ENCODE data around the gene CA9.
"Not testable (repeated sequence)": the region's sequence is repeated elsewhere in the genome, so short reads cannot be mapped to it uniquely, and the experiment has no call there.

CA9 gene

GRCh38 chr9:35673132-35674024 is at the start of gene CA9:
TSS of gene CA9 (plus strand) at chr9:35673928. CDS start at chr9:35673960, 32 bp downstream.
- peak; percentile 71 for DNase-seq

DNA sequence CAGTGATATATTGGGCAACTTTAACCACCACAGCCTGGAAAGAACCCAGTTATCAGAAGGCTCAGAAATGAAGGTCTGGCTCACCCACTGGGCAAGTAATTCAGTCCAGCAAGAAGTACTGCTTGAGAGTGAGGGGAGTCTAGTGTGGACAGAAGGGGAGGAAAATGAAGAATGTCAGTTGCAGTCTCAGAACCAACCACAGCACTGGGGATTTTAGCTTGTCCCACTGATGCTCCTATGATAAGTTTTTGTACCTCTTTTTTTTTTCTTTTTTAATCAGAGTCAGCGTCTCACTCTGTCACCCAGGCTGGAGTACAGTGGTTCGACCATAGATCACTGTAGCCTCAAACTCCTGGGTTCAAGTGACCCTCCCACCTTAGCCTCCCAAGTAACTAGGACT is 46.2 kb upstream of the CA9 start:
- DNase-seq: no peak

DNA sequence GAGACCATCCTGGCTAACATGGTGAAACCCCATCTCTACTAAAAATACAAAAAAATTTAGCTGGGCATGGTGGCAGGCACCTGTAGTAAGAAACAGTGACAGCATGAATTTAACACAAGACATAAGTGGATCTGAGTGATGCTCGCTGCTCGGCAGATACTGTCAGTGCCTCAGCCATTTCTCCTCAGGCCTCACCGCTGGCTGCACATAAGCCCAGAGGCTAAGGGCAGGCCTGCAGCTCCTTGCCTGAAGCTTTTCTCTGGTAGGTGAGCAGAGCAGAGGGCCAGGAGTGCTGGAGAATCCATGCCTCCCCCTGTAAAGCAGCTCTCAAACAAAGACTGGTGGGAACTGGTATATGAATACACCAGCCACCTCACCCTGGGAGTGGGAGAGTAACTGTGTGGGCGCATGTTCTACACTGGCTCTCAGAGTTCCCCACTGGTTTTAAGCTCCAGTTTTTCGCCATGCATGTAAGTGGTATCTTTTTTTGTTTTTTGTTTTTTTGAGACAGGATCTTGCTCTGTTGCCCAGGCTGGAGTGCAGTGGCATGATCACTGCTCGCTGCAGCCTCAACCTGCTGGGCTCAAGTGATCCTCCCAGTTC is 45.2 kb upstream of the CA9 start:
- no peak for DNase-seq

DNA sequence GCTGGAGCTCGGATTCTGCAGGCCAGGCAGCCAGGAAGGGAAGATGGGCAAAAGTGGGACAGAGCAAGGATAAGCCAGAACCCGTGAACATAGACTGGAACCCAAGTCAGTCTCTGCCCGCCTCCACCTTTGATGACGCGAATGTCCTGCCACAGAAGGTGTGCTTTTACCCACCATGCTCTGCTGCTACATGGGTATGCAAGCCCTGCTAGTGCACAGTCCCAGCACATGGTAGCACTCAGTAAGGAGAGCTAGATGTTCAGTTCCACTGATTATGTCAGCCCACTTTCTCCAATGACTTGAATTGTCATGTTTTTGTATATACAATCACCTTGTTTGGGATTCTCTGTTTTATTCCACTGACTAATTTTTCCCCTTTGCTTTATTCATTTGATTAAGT is 44.1 kb upstream of the CA9 start:
- DNase-seq: no peak

DNA sequence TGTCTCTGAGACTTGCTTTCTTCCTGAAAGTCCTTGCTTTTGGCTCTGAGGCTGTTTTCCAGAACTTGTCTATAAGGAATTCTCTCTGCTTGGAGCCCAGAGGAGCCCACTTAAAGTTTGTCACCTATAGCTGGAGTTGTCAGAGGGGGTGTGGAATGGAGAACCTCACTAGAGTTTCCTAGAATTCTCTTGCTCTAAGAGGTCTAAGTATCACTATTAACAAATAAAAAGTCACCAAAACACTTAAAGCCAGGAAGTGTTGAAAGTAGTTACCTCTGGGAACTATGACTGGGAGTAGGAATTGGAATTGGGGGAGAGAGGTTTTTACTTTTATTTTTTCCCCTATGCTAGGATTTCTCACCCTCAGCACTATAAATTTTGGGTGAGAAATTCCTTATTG is 38.0 kb upstream of the CA9 start:
- DNase-seq: no peak

DNA sequence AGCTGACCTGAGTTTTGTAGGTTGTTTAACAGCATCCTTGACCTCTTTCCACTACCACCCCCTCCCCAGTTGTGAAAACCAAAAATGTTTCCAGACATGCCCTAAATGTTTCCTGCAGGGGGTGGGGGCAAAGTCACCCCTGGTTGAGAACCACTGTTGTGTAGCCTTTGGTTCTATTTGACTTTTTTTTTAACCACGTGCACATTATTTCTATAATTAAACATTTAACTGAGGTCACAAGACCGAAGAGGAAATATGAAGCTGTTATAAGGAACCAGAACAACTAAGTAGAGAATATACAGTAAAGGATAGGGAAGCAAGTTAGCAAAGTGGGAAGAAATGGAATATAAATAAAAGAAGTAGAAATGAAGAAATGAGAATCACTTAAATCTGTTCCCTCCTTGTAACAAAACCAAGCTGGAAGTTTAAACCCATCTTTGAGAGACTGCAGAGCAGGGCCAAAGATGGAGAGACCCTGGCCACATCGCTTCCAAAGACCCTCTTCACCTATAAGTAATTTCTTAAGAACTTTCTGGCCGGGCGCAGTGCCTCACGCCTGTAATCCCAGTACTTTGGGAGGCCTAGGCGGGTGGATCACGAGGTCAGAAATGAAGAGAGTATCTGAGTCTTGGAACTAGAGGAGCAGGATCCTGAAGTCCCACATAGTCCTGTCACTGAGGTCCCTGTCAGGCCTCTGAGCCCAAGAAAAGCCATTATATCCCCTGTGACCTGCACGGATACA is 37.4 kb upstream of the CA9 start:
- DNase-seq: no peak

DNA sequence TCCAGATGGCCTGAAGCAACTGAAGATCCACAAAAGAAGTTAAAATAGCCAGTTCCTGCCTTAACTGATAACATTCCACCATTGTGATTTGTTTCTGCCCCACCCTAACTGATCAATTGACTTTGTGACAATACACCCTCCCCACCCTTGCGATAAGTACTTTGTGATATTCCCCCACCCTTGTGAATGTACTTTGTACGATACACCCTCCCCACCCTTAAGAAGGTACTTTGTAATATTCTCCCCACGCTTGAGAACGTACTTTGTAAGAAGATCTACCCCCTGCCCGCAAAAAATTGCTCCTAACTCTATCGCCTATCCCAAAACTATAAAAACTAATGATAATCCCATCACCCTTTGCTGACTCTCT is 36.9 kb upstream of the CA9 start:
- not testable (repeated sequence) for DNase-seq

DNA sequence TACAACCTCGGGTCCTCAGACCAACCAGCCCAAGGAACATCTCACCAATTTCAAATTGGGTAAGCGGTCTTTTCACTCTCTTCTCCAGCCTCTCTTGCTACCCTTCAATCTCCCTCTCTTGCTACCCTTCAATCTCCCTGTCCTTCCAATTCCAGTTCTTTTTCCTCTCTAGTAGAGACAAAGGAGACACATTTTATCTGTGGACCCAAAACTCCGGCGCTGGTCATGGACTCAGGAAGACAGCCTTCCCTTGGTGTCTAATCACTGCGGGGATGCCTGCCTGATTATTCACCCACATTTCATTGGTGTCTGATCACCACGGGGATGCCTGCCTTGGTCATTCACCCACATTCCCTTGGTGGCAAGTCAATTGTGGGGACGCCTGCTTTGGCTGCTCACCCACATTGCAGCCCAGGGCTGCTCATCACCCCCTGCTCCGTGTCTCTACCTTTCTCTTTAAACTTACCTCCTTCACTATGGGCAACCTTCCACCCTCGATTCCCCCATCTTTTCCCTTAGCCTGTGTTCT is 36.2 kb upstream of the CA9 start:
- DNase-seq: not testable (repeated sequence)

DNA sequence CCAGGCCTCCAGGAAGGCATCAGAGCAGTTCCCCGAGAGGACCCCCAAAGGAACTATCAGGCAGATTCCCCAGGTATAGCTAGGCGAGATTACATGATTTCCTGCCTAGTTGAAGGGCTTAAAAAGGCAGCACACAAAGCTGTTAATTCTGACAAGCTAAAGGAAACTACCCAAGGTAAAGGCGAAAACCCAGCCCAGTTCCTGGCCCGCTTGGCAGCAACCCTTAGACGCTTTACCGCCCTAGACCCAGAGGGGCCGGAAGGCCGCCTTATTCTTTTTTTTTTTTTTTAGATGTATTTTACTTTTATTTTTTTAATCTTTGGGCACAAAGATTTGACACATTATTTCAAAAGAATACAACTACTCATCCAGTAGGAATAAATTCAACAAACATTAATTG is 35.0 kb upstream of the CA9 start:
- DNase-seq: not testable (repeated sequence)

DNA sequence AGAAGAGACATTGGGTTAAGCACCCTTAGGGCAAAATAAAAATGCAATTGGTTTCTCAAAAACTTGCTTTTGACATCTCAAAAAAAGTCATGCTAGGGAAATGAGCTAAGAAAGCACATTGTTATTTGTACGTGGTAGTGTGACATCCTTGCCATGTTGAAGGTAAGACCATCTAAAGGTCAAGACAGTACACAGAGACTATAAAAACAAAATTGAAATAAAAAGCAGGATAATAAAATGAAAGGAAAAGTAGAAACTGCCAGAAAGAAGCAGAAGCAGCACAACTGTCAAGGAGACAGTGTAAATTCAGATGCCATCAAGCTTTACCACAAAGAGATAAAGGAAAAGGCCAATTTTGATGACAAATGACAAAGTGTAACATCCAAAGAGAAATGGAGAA is 34.5 kb upstream of the CA9 start:
- DNase-seq: not testable (repeated sequence)

DNA sequence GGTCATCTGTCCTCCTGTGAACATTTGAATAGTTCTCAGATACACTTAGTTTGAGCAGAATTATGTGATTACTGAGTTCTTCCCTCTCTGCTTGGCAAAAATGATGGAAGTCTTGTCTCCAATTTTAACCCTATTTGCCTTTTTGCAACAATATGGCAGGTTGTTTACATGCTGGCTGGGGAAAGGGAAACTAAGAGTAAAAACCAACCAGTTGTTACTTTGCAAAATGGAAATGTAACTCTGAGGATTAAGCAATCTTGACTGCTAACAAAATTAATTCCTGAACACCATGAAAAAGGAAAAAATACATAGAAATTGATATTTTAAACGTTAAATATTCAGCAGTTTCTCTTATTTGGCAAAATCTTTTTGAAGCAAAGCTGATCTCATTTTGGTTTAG is 34.1 kb upstream of the CA9 start:
- no peak for DNase-seq

- not testable (repeated sequence) for DNase-seq
These were observed 33.3 kb upstream of the CA9 start for GRCh38 chr9:35640431-35640830.

DNA sequence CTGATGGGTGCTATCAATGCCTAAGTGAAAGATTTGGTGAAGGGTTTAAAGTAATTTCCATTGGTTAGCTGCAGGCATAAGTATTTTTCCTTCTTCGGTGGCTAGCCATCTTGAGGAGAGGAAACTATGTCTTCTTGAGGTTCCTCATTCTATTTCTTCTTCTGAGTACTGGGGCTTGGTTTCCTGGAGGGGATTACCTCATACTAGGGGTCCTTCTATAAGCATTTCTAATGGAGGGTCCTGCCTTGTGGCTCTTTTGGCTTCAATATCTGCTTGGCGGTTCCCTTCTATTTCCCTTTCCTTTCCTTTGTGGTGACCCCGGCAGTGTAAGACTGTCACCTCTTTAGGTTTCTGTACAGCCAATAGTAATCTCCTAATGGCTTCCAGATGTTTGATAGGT is 32.2 kb upstream of the CA9 start:
- not testable (repeated sequence) for DNase-seq

GRCh38 chr9:35643046-35643445 is 30.7 kb upstream of the CA9 start:
- no peak for DNase-seq

DNA sequence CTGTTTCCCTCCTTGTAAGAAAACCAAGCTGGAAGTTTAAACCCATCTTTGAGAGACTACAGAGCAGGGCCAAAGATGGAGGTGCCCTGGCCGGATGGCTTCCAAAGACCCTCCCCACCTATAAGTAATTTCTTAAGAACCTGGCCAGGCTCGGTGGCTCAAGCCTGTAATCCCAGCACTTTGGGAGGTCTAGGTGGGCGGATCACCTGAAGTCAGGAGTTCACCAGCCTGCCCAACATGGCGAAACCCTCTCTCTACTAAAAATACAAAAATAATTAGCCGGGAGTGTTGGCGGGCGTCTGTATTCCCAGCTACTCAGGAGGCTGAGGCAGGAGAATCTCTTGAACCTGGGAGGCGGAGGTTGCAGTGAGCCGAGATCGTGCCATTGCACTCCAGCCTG is 28.0 kb upstream of the CA9 start:
- DNase-seq: not testable (repeated sequence)

GRCh38 chr9:35646153-35646532 is 27.6 kb upstream of the CA9 start:
- DNase-seq: no peak

GRCh38 chr9:35646533-35647265 is 27.0 kb upstream of the CA9 start:
- DNase-seq: peak; percentile 74

DNA sequence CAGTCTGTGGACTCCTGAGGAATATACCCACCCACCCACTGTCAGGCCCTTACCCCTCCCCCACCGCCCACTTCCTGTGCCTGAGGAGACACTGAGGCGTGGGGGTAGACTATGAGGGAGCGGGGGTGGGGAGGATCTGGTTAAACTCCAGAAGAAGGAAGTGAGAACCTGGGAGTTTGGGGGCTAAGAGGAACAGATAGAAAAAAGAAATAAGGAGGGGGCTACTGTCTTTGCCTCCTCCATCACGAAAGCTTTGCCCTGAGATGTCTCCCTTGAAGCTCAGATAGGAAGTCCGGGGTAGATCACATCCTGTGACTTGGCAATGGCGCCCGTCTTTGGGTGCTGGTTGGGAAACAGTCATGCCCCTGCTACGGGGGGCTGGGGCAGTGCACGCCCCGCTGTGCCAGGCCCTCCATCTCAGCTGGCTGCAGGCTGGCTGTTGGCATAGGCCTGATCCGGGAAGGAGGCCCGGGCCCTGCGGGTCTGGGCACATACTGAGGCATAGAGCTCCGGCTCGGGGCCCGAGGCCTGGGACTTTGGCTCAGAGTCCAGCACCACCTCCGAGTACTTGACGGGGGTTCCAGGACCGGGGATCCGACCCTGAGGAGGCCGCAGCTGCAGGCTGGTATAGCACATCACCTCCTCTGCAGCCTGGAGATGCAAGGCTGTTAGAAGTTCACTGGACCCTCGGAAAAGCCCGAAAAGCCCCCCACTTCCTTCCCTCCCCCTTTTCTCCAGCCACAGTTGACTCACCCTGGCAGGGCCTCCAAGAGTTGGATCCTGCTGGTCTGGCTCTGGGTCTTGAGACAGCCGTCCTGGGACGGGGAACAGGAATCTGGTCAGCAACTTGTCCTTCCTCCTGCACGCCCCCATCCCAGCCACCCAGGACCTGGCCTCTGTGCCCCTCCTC is 24.0 kb upstream of the CA9 start:
- DNase-seq: no peak

- no peak for DNase-seq
These were observed 23.2 kb upstream of the CA9 start, which contains the start of gene SIT1 for GRCh38 chr9:35650341-35651158. TSS of gene SIT1 (minus strand) at chr9:35650931. CDS start at chr9:35650853, 78 bp downstream.

DNA sequence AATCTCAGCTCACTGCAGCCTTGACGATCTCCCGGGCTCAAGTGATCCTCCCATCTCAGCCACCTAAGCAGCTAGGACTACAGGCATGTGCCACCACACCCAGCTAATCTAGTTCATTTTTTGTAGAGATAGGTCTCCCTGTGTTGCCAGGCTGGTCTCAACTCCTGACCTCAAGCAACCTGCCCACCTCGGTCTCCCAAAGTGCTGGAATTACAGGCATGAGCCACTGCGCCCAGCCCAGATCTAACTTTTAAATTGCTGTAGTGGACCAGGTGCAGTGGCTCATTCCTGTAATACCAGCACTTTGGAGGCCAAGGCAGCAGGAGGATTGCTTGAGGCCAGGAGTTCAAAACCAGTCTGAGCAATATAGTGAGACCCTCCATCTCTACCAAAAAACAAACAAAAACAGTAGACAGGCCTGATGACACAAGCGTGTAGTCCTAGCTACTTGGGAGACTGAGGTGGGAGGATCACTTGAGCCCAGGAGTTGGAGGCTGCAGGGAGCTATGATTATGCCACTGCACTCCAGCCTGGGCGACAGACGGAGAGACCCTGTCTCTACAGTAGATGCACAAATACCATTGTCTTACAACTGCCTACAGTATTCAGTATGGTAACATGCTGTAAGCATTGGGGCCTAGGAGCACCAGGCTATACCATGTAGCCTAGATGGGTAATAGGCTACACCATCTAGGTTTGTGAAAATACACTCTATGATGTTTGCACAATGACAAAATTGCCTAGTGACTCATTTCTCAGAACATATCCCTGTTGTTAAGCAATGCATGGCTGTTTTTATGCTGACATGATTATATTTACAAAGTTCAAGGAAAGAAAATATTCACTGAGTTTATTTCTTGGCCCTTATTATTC is 21.5 kb upstream of the CA9 start:
- DNase-seq: no peak

Measured in NCI-H2171 treated with DMSO at 0.1 percent for 48 hours (cell line).